Measurements from ENCODE around the gene SMOC1.

Gene SMOC1

GRCh38 chr14:69937367-69938081 lies 58.3 kb downstream of the SMOC1 start:
- no peak for DNase-seq (ENCODE audit: low read depth, low spot score)
- H3K27ac ChIP-seq: no peak overlapping the region

DNA sequence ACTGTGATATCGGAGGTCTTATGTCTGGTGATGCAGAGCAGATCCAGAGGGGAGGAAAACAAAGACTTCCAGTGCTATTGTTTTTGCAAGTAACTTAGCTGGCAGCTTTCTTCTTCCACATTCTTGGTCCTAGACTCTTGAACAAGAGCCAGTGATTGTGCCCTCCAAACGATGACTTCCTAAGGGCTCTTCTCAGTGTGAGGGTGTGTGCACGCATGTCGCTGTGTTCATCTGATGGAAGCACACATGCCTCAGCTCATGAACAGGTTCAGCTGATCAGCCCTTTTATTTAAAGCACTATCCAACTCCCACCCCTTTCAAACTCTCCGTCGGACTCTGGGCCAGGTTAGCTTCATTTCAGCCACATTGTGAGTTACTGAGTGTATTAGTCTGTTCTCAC lies 59.5 kb downstream of the SMOC1 start:
- H3K27ac ChIP-seq: no peak overlapping the region
- DNase-seq (ENCODE audit: low read depth, low spot score): no peak

GRCh38 chr14:69941768-69942742 lies 62.8 kb downstream of the SMOC1 start:
- no peak for DNase-seq (ENCODE audit: low read depth, low spot score)
- H3K27ac ChIP-seq: no peak overlapping the region

DNA sequence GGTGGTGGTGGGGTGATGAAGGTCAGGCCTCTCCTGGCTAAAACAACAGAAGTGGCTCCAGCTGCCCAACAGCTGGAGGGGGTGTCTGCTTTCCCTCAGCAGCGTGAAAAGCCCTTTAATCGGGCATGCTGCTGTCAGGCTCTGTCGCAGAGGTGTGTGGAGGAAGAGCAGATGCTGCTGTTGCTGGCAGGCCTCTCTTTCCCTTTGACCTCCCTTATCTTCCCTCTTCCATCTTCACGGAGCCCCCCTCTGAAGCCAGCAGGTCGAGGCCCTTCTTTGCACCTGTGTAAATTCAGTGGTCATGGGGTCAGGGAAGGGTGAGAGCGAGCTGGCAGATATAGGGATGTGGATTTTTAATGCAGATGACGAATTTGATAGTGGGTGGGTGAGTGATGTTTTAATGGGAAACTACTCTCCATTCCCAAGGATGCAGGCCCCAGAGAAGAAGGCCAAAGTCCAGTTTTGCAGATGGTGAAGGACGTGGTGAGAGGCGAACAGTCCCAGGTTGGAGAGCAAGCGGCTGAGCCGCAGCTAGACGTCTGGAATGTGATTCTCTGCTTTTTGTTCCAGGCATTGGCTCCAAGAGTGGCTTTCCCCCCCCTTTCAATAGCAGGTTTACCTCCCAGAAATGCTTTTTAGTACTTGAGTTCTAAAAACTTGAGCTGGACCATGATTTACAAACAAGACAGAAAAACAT lies 64.0 kb downstream of the SMOC1 start:
- no peak overlapping the region for H3K27ac ChIP-seq
- no peak for DNase-seq (ENCODE audit: low read depth, low spot score)

DNA sequence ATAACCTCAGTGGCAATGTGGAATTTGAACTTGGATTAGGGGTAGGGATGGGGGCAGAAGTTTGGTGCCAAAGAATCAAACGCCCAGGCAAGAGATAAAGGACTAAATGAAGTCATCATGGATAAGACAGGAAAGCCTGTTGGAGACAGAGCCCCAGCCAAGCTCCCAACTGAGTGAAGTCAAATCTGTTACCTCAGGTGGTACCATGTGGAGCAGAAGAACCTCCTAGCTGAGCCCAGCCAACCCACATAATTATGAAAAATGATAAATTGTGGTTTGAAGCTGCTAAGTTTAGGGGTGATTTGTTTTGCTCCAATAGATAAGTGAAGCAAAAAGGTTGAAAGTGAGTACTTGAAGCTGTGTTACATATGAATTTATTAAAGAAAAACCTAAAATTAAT lies 66.1 kb downstream of the SMOC1 start:
- no peak overlapping the region for H3K27ac ChIP-seq
- no peak for DNase-seq (ENCODE audit: low read depth, low spot score)

- no peak overlapping the region for H3K27ac ChIP-seq
- DNase-seq (ENCODE audit: low read depth, low spot score): no peak
Observed at GRCh38 chr14:69945912-69946311, 66.7 kb downstream of the SMOC1 start.

DNA sequence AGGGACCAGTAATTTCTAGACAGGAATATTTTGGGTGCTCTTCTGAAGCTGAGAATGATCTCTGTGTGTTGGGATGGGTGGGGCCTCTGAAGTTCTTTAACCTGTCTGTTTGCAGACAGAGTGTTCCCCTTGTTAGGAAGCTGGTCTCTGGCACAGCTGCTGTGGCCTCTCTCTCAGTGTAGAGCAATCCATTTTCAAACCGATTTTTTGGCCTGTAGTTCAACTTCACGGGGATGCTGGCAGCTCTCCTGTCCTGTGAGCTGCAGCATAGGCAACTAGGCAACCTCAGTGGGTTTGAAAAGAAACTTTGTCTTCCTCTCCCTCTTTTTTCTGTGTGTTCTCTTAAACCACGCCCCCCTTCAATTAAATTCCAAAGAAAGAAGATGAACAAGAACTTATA lies 69.1 kb downstream of the SMOC1 start:
- DNase-seq (ENCODE audit: low read depth, low spot score): no peak
- H3K27ac ChIP-seq: no peak overlapping the region

GRCh38 chr14:69951263-69951662 lies 72.0 kb downstream of the SMOC1 start:
- no peak for DNase-seq (ENCODE audit: low read depth, low spot score)
- no peak overlapping the region for H3K27ac ChIP-seq

GRCh38 chr14:69951935-69952334 lies 72.7 kb downstream of the SMOC1 start:
- no peak for DNase-seq (ENCODE audit: low read depth, low spot score)
- no peak overlapping the region for H3K27ac ChIP-seq

DNA sequence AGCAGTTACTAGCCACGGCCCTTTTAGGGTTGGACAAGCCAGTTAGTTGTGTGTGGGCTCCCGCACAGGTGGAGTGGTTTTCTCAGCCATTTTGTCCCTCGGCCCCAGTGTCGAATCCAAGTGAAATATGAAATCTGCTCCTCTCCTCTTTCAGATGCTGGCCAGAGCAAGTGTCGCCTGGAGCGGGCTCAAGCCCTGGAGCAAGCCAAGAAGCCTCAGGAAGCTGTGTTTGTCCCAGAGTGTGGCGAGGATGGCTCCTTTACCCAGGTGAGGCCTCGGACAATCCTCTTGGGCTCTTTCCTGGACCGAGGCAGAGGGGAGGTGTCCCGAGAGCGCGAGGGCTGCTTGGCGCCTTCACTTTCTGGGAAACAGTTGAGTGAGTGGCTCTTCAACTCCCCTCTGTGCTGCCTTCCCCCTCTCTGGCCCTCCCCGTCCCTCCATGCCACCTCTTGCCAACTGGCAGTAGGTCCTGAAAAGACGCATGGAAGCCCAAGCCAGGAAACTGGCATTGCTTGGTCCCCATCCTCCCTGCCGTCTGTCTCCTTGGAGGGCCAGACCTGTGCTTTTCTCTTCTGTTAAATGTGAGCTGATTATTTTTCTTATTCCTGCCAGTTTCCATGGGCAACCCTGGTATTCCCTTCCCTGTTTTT lies 74.2 kb downstream of the SMOC1 start:
- no peak overlapping the region for H3K27ac ChIP-seq
- no peak for DNase-seq (ENCODE audit: low read depth, low spot score)

DNA sequence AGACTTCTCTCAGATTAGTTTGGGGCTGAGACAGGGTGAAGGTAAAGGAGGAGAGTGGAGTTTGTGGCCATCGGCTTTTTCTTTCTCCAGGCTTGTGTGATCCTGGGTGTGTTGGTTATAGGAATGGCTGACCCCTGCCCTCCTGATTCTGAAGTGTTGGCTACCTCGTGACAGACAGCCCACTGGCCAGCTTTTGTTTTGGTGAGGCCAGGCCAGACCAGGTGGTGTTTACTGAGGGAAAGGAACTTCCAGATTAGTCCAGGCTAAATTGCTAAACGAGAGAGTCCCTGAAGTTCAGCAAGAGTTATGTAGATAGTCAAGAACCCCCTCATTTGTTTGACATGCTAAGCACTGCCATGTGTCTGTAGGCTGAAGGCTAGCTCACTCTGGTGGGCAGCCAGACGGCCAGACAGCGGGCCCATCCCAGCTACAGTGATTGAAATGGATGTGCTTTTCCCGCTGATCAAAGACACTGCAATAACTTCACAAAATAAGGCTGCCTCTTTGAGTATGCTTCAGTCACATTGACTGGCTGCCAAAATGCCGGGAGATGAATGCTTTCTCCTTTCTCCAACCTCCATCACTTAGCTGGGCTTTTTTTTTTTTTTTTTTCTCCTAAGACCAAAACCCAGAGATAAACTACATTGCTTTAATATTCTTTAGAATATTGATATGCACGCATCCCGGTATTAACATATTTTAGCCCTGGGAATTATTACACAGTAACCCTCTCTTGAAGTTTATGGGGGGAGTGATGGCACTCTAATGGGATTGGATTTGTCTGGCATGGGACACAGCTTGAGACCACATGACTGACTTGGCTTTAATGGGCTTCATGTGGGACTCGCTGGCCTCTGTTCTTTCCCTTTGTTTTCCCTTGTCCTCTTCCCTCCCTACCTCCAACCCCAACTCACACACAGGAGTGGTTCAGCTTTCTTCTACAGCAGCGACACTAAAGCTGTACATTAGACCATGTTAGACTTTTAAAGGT lies 76.9 kb downstream of the SMOC1 start:
- DNase-seq (ENCODE audit: low read depth, low spot score): no peak
- no peak overlapping the region for H3K27ac ChIP-seq

GRCh38 chr14:69956970-69957369 lies 77.8 kb downstream of the SMOC1 start:
- H3K27ac ChIP-seq: no peak overlapping the region
- no peak for DNase-seq (ENCODE audit: low read depth, low spot score)

DNA sequence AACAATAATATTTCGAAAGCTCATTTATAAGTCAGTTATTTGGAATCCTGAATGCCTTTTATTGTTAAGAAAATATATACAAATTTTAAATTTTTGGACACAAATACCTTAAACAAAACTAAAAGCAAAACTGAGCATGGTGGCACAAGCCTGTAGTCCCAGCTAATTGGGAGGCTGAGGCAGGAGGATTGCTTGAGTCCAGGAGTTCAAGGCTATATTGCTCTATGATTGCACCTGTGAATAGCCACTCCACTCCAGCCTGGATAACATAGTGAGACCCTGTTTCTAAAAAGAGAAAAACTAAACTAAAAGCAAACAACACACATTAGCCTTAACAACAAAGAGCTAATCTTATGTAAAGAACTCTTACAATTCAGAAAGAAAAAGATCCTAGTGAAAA lies 78.8 kb downstream of the SMOC1 start:
- no peak for DNase-seq (ENCODE audit: low read depth, low spot score)

DNA sequence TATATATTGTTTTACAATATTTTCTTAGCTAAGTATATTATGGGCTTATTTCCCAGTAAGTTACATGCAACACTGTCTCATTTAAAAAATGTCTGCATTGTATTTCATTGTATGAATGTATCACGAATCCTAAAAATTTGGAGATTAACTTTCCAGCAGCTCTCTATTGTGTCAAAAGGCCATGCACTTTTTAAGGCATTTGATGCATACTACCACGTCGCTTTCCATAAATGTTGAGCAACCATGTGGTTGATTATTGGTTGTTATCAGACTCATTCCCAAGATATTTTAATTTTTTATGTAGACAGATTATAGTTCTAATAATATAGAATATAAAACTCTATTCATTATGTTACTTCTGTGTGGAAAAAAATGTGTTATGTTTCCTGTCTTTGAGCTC lies 79.9 kb downstream of the SMOC1 start:
- no peak for DNase-seq (ENCODE audit: low read depth, low spot score)
- H3K27ac ChIP-seq: no peak overlapping the region

More for the DNA sequence above, 78.8 kb downstream of the SMOC1 start:
- H3K27ac ChIP-seq: no peak overlapping the region

GRCh38 chr14:69960296-69960695 lies 81.1 kb downstream of the SMOC1 start:
- H3K27ac ChIP-seq: no peak overlapping the region
- DNase-seq (ENCODE audit: low read depth, low spot score): no peak

DNA sequence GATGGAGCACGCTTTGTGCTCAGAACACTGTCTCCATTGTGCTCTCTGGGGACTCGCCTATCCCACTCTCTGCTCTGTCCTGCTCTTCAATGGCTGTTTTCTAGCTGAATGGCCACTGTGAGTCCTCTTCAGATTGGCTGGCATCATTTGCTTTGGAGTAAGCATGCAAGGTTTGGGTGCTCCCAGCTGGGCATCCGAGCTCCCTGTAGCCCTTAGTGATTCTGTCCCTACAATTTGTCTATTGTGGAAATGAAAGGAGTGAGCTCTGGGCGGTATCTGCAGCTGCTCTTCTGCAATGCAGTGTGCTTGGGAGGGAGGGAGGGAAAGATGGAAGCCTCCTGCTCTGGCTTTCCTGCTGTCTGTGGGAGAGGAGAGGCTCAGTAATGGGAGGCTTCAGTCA lies 84.8 kb downstream of the SMOC1 start:
- DNase-seq (ENCODE audit: low read depth, low spot score): no peak
- H3K27ac ChIP-seq: no peak overlapping the region

DNA sequence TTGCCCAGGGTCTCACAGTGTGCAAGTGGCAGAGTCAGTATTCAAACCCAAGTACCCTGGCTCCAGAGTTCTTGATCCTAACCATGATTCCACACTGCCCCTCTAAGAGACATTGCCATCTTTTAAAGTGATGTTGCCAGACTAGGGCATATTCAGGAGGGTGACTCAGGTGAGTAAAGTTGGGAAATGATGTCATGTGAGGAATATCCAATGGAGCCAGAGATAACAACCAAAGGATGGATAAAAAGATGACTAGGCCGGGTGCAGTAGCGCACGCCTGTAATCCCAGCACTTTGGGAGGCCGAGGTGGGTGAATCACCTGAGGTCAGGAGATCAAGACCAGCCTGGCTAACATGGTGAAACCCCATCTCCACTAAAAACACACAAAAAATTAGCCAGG lies 85.6 kb downstream of the SMOC1 start:
- DNase-seq (ENCODE audit: low read depth, low spot score): no peak
- no peak overlapping the region for H3K27ac ChIP-seq

- H3K27ac ChIP-seq: no peak overlapping the region
- DNase-seq (ENCODE audit: low read depth, low spot score): no peak
Observed at GRCh38 chr14:69968132-69968531, 88.9 kb downstream of the SMOC1 start.

- H3K27ac ChIP-seq: no peak overlapping the region
- no peak for DNase-seq (ENCODE audit: low read depth, low spot score)
Observed at GRCh38 chr14:69968681-69969080, 89.5 kb downstream of the SMOC1 start.

All from epithelial cell of prostate (primary cell).